Colonic mucosa (tissue), 4 donors: Measurements from ENCODE around the gene SNX24. TPM values are rescaled to one million over a fixed set of nuclear protein-coding genes. Genes with fewer than 3 reads are reported as not detected.

Experiments used
- DNase-seq: peaks from one replicate; pipeline ENCODE4 v3.0.0-alpha.2; 2020
- H3K27ac ChIP-seq: fragments of 200-600 bp; one replicate; pipeline ENCODE4 v1.8.0; 2021
- H3K27me3 ChIP-seq: fragments of 200-600 bp; one replicate; pipeline ENCODE4 v1.8.0; 2021
- H3K36me3 ChIP-seq: fragments of 200-600 bp; one replicate; pipeline ENCODE4 v1.8.0; 2021
- H3K4me1 ChIP-seq: fragments of 200-600 bp; one replicate; pipeline ENCODE4 v1.8.0; 2021; ENCODE audit warnings: mild to moderate bottlenecking
- H3K4me3 ChIP-seq: fragments of 200-600 bp; one replicate; pipeline ENCODE4 v1.8.0; 2021
- H3K9ac ChIP-seq, 2 donors: one replicate each; pipeline ENCODE4 v1.7.0; 2013; ENCODE audit warnings: control low read depth in 2 of 2, low read depth in 2 of 2, low read length in 2 of 2
- H3K9me3 ChIP-seq: fragments of 200-600 bp; one replicate; pipeline ENCODE4 v1.8.0; 2021
- intact Hi-C: fragments of 100-400 bp; cut with DNase I; formaldehyde crosslinking; loops from one replicate; pipeline ENCODE4 v1.14.1; 2022
- total RNA-seq, 2 donors: library from RNA; stranded (reverse); fragmentation: NEBNext Ultra II Directional in 1 of 2; extraction: Animal tissue kit (Norgen Biotek cat#: 25700) in 1 of 2; gene quantifications; one replicate each; pipeline ENCODE4 v1.2.1, GENCODE V29; 2021
- TF ChIP-seq, protein P1 (sequence below): fragments of 200-600 bp; IDR thresholded peaks from one replicate; pipeline ENCODE4 v1.8.0; 2022; ENCODE audit warnings: antibody characterized with exemption, mild to moderate bottlenecking
- donor health status: healthy.
- donor health status: DM: no; HTN: no; CAD: no.
- donor health status: DM: no; HTN: no; CAD: no.

Gene SNX24
- total RNA-seq, 2 donors from 2014 or later, result 8.8 to 17.0 TPM

DNA sequence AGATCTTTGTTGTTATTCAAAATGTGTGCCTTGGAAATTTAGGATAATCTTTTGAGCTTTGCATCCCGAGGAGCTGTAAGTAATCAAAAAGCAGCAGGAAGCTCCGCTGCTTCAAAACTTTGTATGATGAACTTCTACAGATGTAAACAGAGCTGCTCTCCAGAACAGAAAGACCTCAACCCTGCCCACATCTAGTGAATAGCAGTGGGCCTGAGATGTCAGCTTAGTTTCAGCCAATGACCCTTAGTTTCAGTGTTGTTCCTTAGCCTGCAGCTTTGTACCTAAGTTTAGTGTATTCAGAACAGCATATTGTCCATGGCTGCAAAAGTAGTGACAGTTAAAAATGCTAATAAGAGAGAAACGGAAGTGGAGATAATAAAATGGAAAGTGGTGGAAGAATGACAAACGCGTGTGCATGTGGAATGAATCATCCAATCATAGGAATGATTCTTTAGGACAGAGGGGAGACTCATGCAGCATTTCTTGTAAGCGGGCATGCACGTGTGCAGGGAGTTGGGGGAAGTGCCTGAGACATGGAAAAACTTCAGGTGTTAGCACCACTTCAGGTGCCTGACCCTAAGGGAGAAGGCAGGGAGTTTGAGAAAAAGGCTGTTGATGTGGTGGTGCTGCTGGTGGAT, 24.9 kb downstream of the SNX24 start:
- Histone ChIP-seq H3K9me3 (no peaks in the 10 kb centered on the region), H3K36me3 (no peaks in the 10 kb centered on the region), H3K4me1 (no peaks in the 10 kb centered on the region), H3K27me3 (no peaks in the 10 kb centered on the region), H3K4me3 (no peak overlapping the region), H3K9ac (no peak overlapping the region), H3K27ac (no peak overlapping the region)
- DNase-seq, result no peak
- intact Hi-C loops, result no loop called here
- TF ChIP-seq, protein P1, sequence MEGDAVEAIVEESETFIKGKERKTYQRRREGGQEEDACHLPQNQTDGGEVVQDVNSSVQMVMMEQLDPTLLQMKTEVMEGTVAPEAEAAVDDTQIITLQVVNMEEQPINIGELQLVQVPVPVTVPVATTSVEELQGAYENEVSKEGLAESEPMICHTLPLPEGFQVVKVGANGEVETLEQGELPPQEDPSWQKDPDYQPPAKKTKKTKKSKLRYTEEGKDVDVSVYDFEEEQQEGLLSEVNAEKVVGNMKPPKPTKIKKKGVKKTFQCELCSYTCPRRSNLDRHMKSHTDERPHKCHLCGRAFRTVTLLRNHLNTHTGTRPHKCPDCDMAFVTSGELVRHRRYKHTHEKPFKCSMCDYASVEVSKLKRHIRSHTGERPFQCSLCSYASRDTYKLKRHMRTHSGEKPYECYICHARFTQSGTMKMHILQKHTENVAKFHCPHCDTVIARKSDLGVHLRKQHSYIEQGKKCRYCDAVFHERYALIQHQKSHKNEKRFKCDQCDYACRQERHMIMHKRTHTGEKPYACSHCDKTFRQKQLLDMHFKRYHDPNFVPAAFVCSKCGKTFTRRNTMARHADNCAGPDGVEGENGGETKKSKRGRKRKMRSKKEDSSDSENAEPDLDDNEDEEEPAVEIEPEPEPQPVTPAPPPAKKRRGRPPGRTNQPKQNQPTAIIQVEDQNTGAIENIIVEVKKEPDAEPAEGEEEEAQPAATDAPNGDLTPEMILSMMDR, result no peak

DNA sequence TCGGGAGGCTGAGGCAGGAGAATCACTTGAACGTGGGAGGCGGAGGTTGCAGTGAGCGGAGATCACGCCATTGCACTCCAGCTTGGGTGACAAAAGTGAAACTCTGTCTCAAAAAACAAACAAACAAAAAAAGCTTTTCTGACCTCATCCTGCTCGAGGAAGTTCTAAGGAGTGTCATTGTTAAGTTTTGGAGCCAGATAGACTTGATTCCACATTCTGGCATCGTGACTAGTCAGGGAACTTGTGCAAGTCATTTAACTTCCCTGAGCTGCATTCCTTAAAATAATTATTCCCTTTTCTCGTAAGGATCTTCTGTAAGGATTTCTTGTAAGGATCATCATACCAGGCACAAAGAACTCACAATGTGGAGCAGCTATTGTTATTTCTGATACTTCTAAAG, 26.2 kb downstream of the SNX24 start:
- intact Hi-C loops, result no loop called here
- no peaks in the 10 kb centered on the region for H3K36me3 ChIP-seq
- no peaks in the 10 kb centered on the region for H3K9me3 ChIP-seq
- H3K4me1 ChIP-seq, result no peaks in the 10 kb centered on the region
- no peak overlapping the region for H3K27ac ChIP-seq
- no peak overlapping the region for H3K4me3 ChIP-seq
- H3K27me3 ChIP-seq, result no peaks in the 10 kb centered on the region
- DNase-seq, result no peak
- TF ChIP-seq, protein P1, result no peak
- H3K9ac ChIP-seq, result no peak overlapping the region

DNA sequence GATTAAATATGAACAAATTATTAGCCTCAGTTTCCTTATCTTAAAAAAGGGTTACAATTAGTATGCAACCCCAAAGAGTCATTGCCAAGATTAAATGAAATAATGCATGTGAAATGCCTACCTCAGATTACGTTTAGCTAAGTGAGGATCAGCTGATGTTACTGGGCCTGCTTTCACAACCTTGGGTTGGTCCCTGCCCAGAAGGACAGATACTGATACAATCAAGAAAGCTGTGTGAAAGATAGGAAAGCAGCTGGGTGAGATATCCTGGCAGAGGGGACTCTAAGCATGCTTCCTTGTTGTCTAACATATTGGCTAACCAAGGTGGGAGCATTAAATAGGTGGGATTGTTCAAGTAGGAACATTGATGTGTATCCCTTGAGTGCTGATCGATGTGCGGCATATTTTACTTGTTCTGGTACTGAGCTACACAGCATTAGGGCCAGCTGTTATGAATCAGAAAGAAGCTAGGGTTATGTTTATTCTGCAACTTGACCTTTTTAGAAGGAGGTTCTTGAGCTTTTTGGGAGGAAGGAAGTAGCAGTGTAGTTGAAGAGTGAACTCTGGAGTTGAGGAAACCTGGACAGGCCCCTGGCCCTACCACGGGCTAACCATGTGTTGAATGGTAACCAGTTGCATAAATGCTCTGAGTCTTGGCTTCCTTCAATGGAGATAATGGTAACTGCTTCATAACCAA, 28.9 kb downstream of the SNX24 start:
- H3K4me1 ChIP-seq, result no peaks in the 10 kb centered on the region
- no peak for DNase-seq
- H3K27ac ChIP-seq, result no peak overlapping the region
- no peak overlapping the region for H3K9ac ChIP-seq
- no peaks in the 10 kb centered on the region for H3K36me3 ChIP-seq
- no peaks in the 10 kb centered on the region for H3K27me3 ChIP-seq
- intact Hi-C loops, result no loop called here
- TF ChIP-seq, protein P1, result no peak
- no peak overlapping the region for H3K4me3 ChIP-seq
- no peaks in the 10 kb centered on the region for H3K9me3 ChIP-seq

DNA sequence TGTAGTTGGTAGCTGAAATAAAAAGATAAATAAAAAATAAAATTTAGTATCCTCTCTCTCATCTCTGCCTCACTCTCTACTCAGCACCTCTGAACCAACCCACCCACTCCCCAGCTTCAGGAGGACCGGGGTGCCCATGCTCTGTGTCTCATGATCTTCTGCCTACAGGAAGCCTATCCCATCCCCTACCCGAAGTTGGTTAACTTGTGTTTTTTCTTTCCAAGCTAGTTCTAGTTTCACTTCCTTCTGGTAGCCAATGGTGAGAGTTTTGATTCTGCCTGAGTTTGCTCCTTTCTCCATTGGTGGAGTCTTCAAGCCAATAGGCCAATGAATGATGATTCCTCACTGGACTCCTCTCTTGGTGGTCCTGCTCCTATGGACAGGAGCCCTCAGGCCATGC, 32.1 kb downstream of the SNX24 start:
- intact Hi-C loops, result no loop called here
- no peaks in the 10 kb centered on the region for H3K36me3 ChIP-seq

DNA sequence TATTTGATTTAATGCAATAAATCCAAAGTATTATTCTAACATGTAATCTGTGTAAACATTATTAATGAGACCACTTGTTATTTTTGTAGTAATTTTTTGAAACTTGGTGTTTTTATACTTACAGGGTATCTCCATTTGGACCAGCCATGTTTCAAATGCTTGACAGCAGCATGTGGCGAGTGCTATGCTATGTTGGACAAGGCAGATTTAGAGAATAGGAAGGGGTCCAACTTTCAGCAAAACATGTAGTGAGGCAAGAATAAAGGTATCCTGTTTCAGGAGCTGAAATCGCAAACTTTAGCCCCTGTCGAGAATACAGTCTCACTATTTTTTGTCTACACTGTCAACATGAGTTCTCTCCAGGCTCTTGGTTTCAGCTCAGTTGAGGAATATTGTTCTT, 33.7 kb downstream of the SNX24 start:
- no peak overlapping the region for H3K9ac ChIP-seq
- no peaks in the 10 kb centered on the region for H3K27me3 ChIP-seq
- H3K9me3 ChIP-seq, result no peaks in the 10 kb centered on the region
- DNase-seq, result no peak
- no peak overlapping the region for H3K4me3 ChIP-seq
- TF ChIP-seq, protein P1, result no peak
- H3K4me1 ChIP-seq, result no peaks in the 10 kb centered on the region
- intact Hi-C loops, result no loop called here
- H3K36me3 ChIP-seq, result no peaks in the 10 kb centered on the region
- H3K27ac ChIP-seq, result no peak overlapping the region

More for the DNA sequence above, 32.1 kb downstream of the SNX24 start:
- no peaks in the 10 kb centered on the region for H3K4me1 ChIP-seq
- TF ChIP-seq, protein P1, result no peak
- no peak overlapping the region for H3K9ac ChIP-seq
- H3K9me3 ChIP-seq, result no peaks in the 10 kb centered on the region
- H3K4me3 ChIP-seq, result no peak overlapping the region
- H3K27ac ChIP-seq, result no peak overlapping the region
- no peaks in the 10 kb centered on the region for H3K27me3 ChIP-seq
- no peak for DNase-seq
